Stomach (tissue), 9 donors: ENCODE results near the gene RAB28. TPM values are rescaled to one million over a fixed set of nuclear protein-coding genes. Genes with fewer than 3 reads are reported as not detected.

ENCODE experiments used
- DNase-seq, 2 donors: peaks; one replicate each; pipeline versions ENCODE4 v3.0.0 to v3.0.0-alpha.2; 2013 to 2019
- H3K27ac ChIP-seq, 5 donors: fragments of 200-600 bp in 4 of 5; sonication (generic) in 4 of 5; one replicate each; pipeline ENCODE4 v1.5.1; 2013 to 2019; ENCODE audit warnings: mild to moderate bottlenecking in 1 of 5, moderate library complexity in 1 of 5
- H3K27me3 ChIP-seq, 3 donors: fragments of 200-600 bp; sonication (generic); one replicate each; pipeline ENCODE4 v1.5.1; 2017 to 2019; ENCODE audit warnings: mixed run types in 1 of 3
- H3K36me3 ChIP-seq, 4 donors: fragments of 200-600 bp; sonication (generic); 1 replicate in 3 of 4; 2 replicates in 1 of 4; pipeline ENCODE4 v1.5.1; 2016 to 2019
- H3K4me1 ChIP-seq, 4 donors: fragments of 200-600 bp; sonication (generic); one replicate each; pipeline ENCODE4 v1.5.1; 2016 to 2019
- H3K4me3 ChIP-seq, 4 donors: fragments of 200-600 bp; sonication (generic) in 3 of 4; one replicate each; pipeline ENCODE4 v1.5.1; 2016 to 2019; ENCODE audit warnings: mild to moderate bottlenecking in 1 of 4
- H3K9me3 ChIP-seq, 4 donors: fragments of 200-600 bp; sonication (generic); one replicate each; pipeline ENCODE4 v1.5.1; 2016 to 2019
- CTCF ChIP-seq, 7 experiments: fragments of 450-650 bp in 4 of 7; fragments of 200-600 bp in 3 of 7; sonication (generic) in 3 of 7; IDR thresholded peaks; one replicate each; pipeline ENCODE4 v1.5.1; 2016 to 2019; ENCODE audit warnings: antibody characterized with exemption in 7 of 7, control low read depth in 2 of 7, mild to moderate bottlenecking in 1 of 7
- EP300 ChIP-seq: sonication (generic); formaldehyde crosslinking; IDR thresholded peaks from one replicate; pipeline ENCODE4 v1.6.1; 2017; ENCODE audit warnings: antibody characterized with exemption
- POLR2A ChIP-seq, 4 donors: fragments of 450-650 bp; IDR thresholded peaks; one replicate each; pipeline ENCODE4 v1.6.1; 2016; ENCODE audit warnings: antibody characterized with exemption in 4 of 4, control low read depth in 2 of 4, mild to moderate bottlenecking in 1 of 4, moderate library complexity in 1 of 4
- POLR2AphosphoS5 ChIP-seq, 3 donors: sonication (generic); formaldehyde crosslinking; IDR thresholded peaks; one replicate each; pipeline ENCODE4 v1.6.1; 2016; ENCODE audit warnings: antibody characterized with exemption in 3 of 3
- WGBS, 5 donors: extraction: QIAGEN DNeasy Blood & Tissue Kit in 3 of 5; methylation state at CpG; one replicate each; pipeline versions ENCODE4 v1.1.5 to v1.1.7; 2013 to 2018; 5-methylcytosine and 5-hydroxymethylcytosine counted together
- intact Hi-C: fragments of 100-400 bp; cut with DNase I; formaldehyde crosslinking; loops from one replicate; pipeline ENCODE4 v1.15.1; 2023; ENCODE audit warnings: low total_unique reads
- polyA plus RNA-seq, 3 donors: library from polyadenylated mRNA; stranded (reverse); fragments of 200-250 nt; gene quantifications; one replicate each; pipeline ENCODE4 v1.2.3, GENCODE V29; 2013
- total RNA-seq, 5 donors: library from RNA; depleted of rRNA; stranded (reverse); fragments of >200 nt; gene quantifications; one replicate each; pipeline versions ENCODE4 v1.1.0 to v1.2.3, GENCODE V29; 2014 to 2016
- donor health status: healthy with polysubstance abuse.
- donor health status: Bipolar disorder and iron deficiency.
- donor health status: healthy.

RAB28 gene
- total and polyA plus RNA-seq, 8 donors: 0.29 to 27.2 (median 14.7) TPM

GRCh38 chr4:13367244-13367643 is 116.9 kb downstream of the RAB28 start:
- no peak overlapping the region for H3K27ac ChIP-seq
- no peak for DNase-seq
- TF ChIP-seq POLR2A (IDR thresholded peaks at IDR 0.05): no peak
- no peak for TF ChIP-seq POLR2AphosphoS5 (IDR thresholded peaks at IDR 0.05)
- no peak for TF ChIP-seq EP300
- TF ChIP-seq CTCF (IDR thresholded peaks at IDR 0.05): no peak
- no peaks in the 10 kb centered on the region for H3K9me3 ChIP-seq
- intact Hi-C loops: no loop called here
- H3K27me3 ChIP-seq: no peaks in the 10 kb centered on the region
- no peaks in the 10 kb centered on the region for H3K4me1 ChIP-seq
- no peak overlapping the region for H3K4me3 ChIP-seq
- peaks cover 4 to 13% (median 5%) of the 10 kb centered on the region in 4 donors for H3K36me3 ChIP-seq

DNA sequence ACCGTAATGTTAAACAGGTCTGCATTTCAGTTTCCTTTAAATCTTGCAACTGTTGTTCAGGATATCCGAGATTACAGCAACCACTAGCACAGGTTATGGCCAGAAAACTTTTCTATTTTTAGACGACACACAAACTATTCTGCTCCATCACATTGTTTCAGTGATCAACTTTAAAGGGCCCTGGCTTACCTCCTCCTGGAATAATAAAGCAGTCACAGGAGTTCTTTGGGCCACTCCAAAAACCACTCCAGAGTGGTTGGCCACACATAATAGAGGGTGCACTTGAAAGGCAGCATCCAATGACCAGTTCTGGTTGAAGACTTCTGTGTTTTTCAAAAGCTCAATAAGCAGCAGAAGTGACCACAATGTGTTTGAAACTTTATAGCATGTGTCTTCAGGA is 118.9 kb downstream of the RAB28 start:
- H3K36me3 ChIP-seq: peaks cover 4 to 13% (median 8%) of the 10 kb centered on the region in 4 donors
- no peak for DNase-seq
- H3K4me3 ChIP-seq: no peak overlapping the region
- H3K4me1 ChIP-seq: no peaks in the 10 kb centered on the region
- intact Hi-C loops: no loop called here
- TF ChIP-seq EP300: no peak
- no peak for TF ChIP-seq CTCF (IDR thresholded peaks at IDR 0.05)
- no peak for TF ChIP-seq POLR2AphosphoS5 (IDR thresholded peaks at IDR 0.05)
- TF ChIP-seq POLR2A (IDR thresholded peaks at IDR 0.05): no peak
- H3K27me3 ChIP-seq: no peaks in the 10 kb centered on the region
- 76 to 91% (median 89%) methylated on average over 3 of the region's 3 CpGs for WGBS, 5 donors
- no peak overlapping the region for H3K27ac ChIP-seq
- no peaks in the 10 kb centered on the region for H3K9me3 ChIP-seq

DNA sequence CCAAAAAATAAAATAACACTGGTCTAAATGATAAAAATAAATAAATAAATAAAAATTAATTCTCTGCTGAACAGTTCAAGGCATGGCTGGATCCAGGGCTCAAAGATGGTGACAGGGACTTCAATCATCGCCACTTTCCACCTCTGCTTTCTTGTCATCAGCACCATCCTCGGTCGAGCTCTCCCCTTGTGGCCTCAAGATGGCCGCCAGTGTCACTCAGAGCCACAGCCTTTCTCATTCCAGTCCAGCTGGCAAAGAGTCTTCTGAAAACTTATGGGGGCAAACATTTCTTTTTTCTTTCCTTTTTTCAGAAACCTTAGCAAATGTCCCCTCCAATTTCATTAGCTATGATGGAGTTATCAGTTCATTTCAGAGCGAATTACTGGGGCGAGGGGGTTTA is 119.5 kb downstream of the RAB28 start:
- no peak overlapping the region for H3K27ac ChIP-seq
- intact Hi-C loops: no loop called here
- 92 to 97% (median 96%) methylated on average over 6 of the region's 6 CpGs for WGBS, 5 donors
- peaks cover 4 to 13% (median 8%) of the 10 kb centered on the region in 4 donors for H3K36me3 ChIP-seq
- TF ChIP-seq EP300 (no peak), CTCF (IDR thresholded peaks at IDR 0.05) (no peak), POLR2A (IDR thresholded peaks at IDR 0.05) (no peak), POLR2AphosphoS5 (IDR thresholded peaks at IDR 0.05) (no peak)
- no peaks in the 10 kb centered on the region for H3K9me3 ChIP-seq
- H3K27me3 ChIP-seq: no peaks in the 10 kb centered on the region
- H3K4me1 ChIP-seq: no peaks in the 10 kb centered on the region
- DNase-seq: no peak
- H3K4me3 ChIP-seq: no peak overlapping the region

DNA sequence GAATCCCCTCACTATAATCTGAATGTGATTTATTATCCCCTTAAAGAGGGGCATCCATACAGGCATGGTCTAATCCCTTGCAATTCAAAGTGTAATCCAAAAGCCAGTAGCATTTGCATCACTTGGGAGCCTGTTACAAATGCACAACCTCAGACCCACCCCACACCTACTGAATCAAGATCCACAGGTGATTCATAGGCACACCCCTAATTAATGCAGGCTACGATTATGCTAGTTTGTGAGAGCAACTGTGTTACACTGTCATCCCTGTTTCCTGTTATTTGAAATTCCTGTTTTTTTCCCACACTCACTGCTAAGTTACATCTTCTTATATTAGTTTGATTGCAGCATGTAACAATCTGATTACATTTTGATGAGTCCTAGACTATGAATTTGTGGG is 120.0 kb downstream of the RAB28 start:
- Histone ChIP-seq H3K4me1 (no peaks in the 10 kb centered on the region), H3K4me3 (no peak overlapping the region), H3K27ac (no peak overlapping the region), H3K27me3 (no peaks in the 10 kb centered on the region), H3K36me3 (peaks cover 4 to 13% (median 8%) of the 10 kb centered on the region in 4 donors), H3K9me3 (no peaks in the 10 kb centered on the region)
- TF ChIP-seq EP300: no peak
- no peak for TF ChIP-seq CTCF (IDR thresholded peaks at IDR 0.05)
- no peak for TF ChIP-seq POLR2AphosphoS5 (IDR thresholded peaks at IDR 0.05)
- TF ChIP-seq POLR2A (IDR thresholded peaks at IDR 0.05): no peak
- DNase-seq: no peak
- WGBS, 5 donors: 93 to 100% (median 96%) methylated on average over 1 of the region's 1 CpG
- intact Hi-C loops: no loop called here
